GM12864 (cell line): ENCODE measurements around the gene CLK2.
"Not testable (repeated sequence)": the region's sequence is repeated elsewhere in the genome, so short reads cannot be mapped to it uniquely, and the experiment has no call there.

Source experiments
- DNase-seq: peaks from one replicate; pipeline ENCODE4 v3.0.0-alpha.2; 2011; ENCODE audit warnings: low read depth
- H3K4me3 ChIP-seq: 2 replicates; pipeline ENCODE4 v1.5.1; 2011; ENCODE audit warnings: mild to moderate bottlenecking, low read depth, low read length, control low read depth
- CTCF ChIP-seq: IDR thresholded peaks from 2 replicates; pipeline ENCODE4 v1.5.1; 2011; ENCODE audit warnings: low read depth, mild to moderate bottlenecking, moderate library complexity, low read length, control low read depth, inconsistent platforms; ENCODE audit errors: missing control alignments

The CLK2 gene

GRCh38 chr1:155218854-155219591 lies 54.3 kb downstream of the CLK2 start:
- TF ChIP-seq CTCF, result no peak
- no peak overlapping the region for H3K4me3 ChIP-seq
- DNase-seq, result no peak

- DNase-seq, H3K4me3 ChIP-seq: not testable (repeated sequence)
Measured at GRCh38 chr1:155214702-155215101, 58.6 kb downstream of the CLK2 start.
